Measurements from ENCODE around the gene NID2. TPM values are rescaled to one million over a fixed set of nuclear protein-coding genes. Genes with fewer than 3 reads are reported as not detected.

Gene NID2
- total and polyA plus RNA-seq, 9 of the 15 experiments (the other 6 are each of a cell fraction or from before 2014, with no cell fraction given): 0.04 to 0.45 (median 0.16) TPM; not detected in 3

GRCh38 chr14:52026017-52026660 lies 42.7 kb downstream of the NID2 start:
- Histone ChIP-seq H3K36me3 (ENCODE audit: control insufficient read depth, insufficient read depth, low read length) (no peaks in the 10 kb centered on the region), H3K9ac (ENCODE audit: insufficient read depth in 1 of 2, low read depth in 2 of 2, low read length in 2 of 2) (no peak overlapping the region), H2AFZ (ENCODE audit: low read depth, low read length) (no peak overlapping the region), H3K27me3 (ENCODE audit: control insufficient read depth in 2 of 2, insufficient read depth in 2 of 2, low read length in 2 of 2) (peaks cover 0 to 5% of the 10 kb centered on the region in 2 experiments; a peak in 1 of 5 replicates), H3K79me2 (ENCODE audit: control insufficient read depth, insufficient read depth, low read length) (no peaks in the 10 kb centered on the region), H3K4me2 (ENCODE audit: insufficient read depth, low read length) (no peak overlapping the region), H3K9me3 (replicated peaks; ENCODE audit: control insufficient read depth, insufficient read depth, low read depth, low read length) (no peaks in the 10 kb centered on the region), H3K4me1 (replicated peaks in 1 of 2; ENCODE audit: control insufficient read depth in 2 of 2, insufficient read depth in 2 of 2, low read length in 2 of 2) (peaks cover 0 to 6% of the 10 kb centered on the region in 2 experiments; a peak in 3 of 5 replicates), H3K4me3 (no peak overlapping the region), H4K20me1 (replicated peaks; ENCODE audit: control insufficient read depth, insufficient read depth, low read length) (no peaks in the 10 kb centered on the region), H3K27ac (ENCODE audit: extremely low read depth, low read depth, low read length) (no peak overlapping the region), H3K9me1 (ENCODE audit: control insufficient read depth, insufficient read depth, low read length) (no peaks in the 10 kb centered on the region)
- intact Hi-C loops (cut with micrococcal nuclease) (no loop called here), in situ Hi-C loops (cut with MboI) (no loop called here)
- TF ChIP-seq ZNF436 (CRISPR knock-in tag; IDR thresholded peaks at IDR 0.05): no peak
- TF ChIP-seq ZBTB8A (IDR thresholded peaks at IDR 0.05; ENCODE audit: partially characterized antibody): no peak
- TF ChIP-seq ETS2 (tag; IDR thresholded peaks at IDR 0.05; ENCODE audit: borderline replicate concordance, poor library complexity, severe bottlenecking): no peak
- TF ChIP-seq TFAM (CRISPR knock-in tag; conservative IDR thresholded peaks at IDR 0.05): no peak
- TF ChIP-seq FUS (optimal IDR thresholded peaks at IDR 0.05; ENCODE audit: low read depth, low read length): no peak
- no peak for TF ChIP-seq EWSR1 (IDR thresholded peaks at IDR 0.05; ENCODE audit: borderline replicate concordance, low read depth, partially characterized antibody)
- TF ChIP-seq PREB (CRISPR knock-in tag; IDR thresholded peaks at IDR 0.05): no peak
- TF ChIP-seq SMC3 (conservative IDR thresholded peaks at IDR 0.05; ENCODE audit: insufficient read depth, low read depth, low read length): no peak
- TF ChIP-seq ZNF589 (CRISPR knock-in tag; IDR thresholded peaks at IDR 0.05; ENCODE audit: low read depth): no peak
- FAIRE-seq: no peak
- BruUV-seq (replicated peaks): no TSS peak
- CTCF ChIA-PET (ENCODE audit: low intra/inter-chr PET ratio): no interaction called here
- DNase-seq (ENCODE audit: extremely low read depth in 1 of 4, low spot score in 3 of 4): no peak
- POLR2A ChIA-PET: no interaction called here
- 23% methylated on average over 6 of the region's 8 CpGs for WGBS (ENCODE audit: insufficient coverage, low coverage, missing lambda C conversion rate)
- ATAC-seq: no peak

Measured in K562 (cell line).